ENCODE results near the gene SHD. TPM values are rescaled to one million over a fixed set of nuclear protein-coding genes. Genes with fewer than 3 reads are reported as not detected.

Gene SHD
- total and polyA plus RNA-seq, 9 of the 15 experiments (the other 6 are each of a cell fraction or from before 2014, with no cell fraction given) = 0.05 to 0.62 (median 0.15) TPM; not detected in 5

GRCh38 chr19:4328243-4328990 is 49.4 kb downstream of the SHD start (continued):
- TF ChIP-seq ZFP91 (CRISPR knock-in tag; IDR thresholded peaks at IDR 0.05) = no peak
- no peak for TF ChIP-seq ZNF699 (CRISPR knock-in tag; IDR thresholded peaks at IDR 0.05; ENCODE audit: insufficient replicate concordance)
- TF ChIP-seq ERF (CRISPR knock-in tag; IDR thresholded peaks at IDR 0.05) = 0 out of 2 replicates have a peak, but pooled peaks have one; percentile 66
- TF ChIP-seq CAMTA2 (CRISPR knock-in tag; conservative IDR thresholded peaks at IDR 0.05) = no peak
- TF ChIP-seq ZKSCAN3 (CRISPR knock-in tag; IDR thresholded peaks at IDR 0.05) = no peak
- TF ChIP-seq TEAD2 (tag; IDR thresholded peaks at IDR 0.05) = no peak
- TF ChIP-seq RBM14 (IDR thresholded peaks at IDR 0.05; ENCODE audit: borderline replicate concordance, insufficient read depth, low read depth, low read length) = no peak
- no peak for TF ChIP-seq ZNF41 (CRISPR knock-in tag; conservative IDR thresholded peaks at IDR 0.05)
- no peak for TF ChIP-seq MAFK (IDR thresholded peaks at IDR 0.05; ENCODE audit: low read length)
- no peak for TF ChIP-seq ZC3H11A (IDR thresholded peaks at IDR 0.05; ENCODE audit: low read depth, low read length)
- peak; percentile 85 for TF ChIP-seq SAP30 (IDR thresholded peaks at IDR 0.05; ENCODE audit: borderline replicate concordance, insufficient read depth, low read depth, low read length, poor library complexity, severe bottlenecking)
- TF ChIP-seq RNF2 (IDR thresholded peaks at IDR 0.05) = peak; percentile 76
- TF ChIP-seq NONO (IDR thresholded peaks at IDR 0.05; ENCODE audit: low read depth in 2 of 2, low read length in 1 of 2) = 0 out of 4 replicates have a peak, but pooled peaks of 1 of the 2 experiments have one; percentile 24
- TF ChIP-seq GABPB1 (CRISPR knock-in tag; IDR thresholded peaks at IDR 0.05) = no peak; the same call in 1 of the 2 replicates
- TF ChIP-seq OTX1 (CRISPR knock-in tag; IDR thresholded peaks at IDR 0.05) = 0 out of 2 replicates have a peak, but pooled peaks have one; percentile 15
- TF ChIP-seq SRSF3 (IDR thresholded peaks at IDR 0.05; ENCODE audit: insufficient read depth, low read length) = no peak
- no peak for TF ChIP-seq ZNF282 (CRISPR knock-in tag; IDR thresholded peaks at IDR 0.05)
- TF ChIP-seq KHSRP (IDR thresholded peaks at IDR 0.05) = no peak
- TF ChIP-seq POLR2AphosphoS5 (IDR thresholded peaks at IDR 0.05; ENCODE audit: control insufficient read depth, insufficient read depth, low read depth, low read length) = peak; percentile 73
- TF ChIP-seq SAFB2 (IDR thresholded peaks at IDR 0.05; ENCODE audit: borderline replicate concordance, low read depth, low read length, severe bottlenecking) = no peak
- TF ChIP-seq ATF6 (CRISPR knock-in tag; IDR thresholded peaks at IDR 0.05) = 0 out of 2 replicates have a peak, but pooled peaks have one; percentile 55
- TF ChIP-seq EGR1 (conservative IDR thresholded peaks at IDR 0.05) = peak; percentile 87
- TF ChIP-seq TFAM (CRISPR knock-in tag; conservative IDR thresholded peaks at IDR 0.05) = no peak
- no peak for TF ChIP-seq PPARD (CRISPR knock-in tag; IDR thresholded peaks at IDR 0.05)
- no peak for TF ChIP-seq ZBTB34 (CRISPR knock-in tag; IDR thresholded peaks at IDR 0.05)
